ENCODE results near the gene SF3B3. TPM values are rescaled to one million over a fixed set of nuclear protein-coding genes. Genes with fewer than 3 reads are reported as not detected.
"Not testable (repeated sequence)": the region's sequence is repeated elsewhere in the genome, so short reads cannot be mapped to it uniquely, and the experiment has no call there.

The SF3B3 gene
- total RNA-seq, 1 experiment from 2014 or later = 403 TPM

DNA sequence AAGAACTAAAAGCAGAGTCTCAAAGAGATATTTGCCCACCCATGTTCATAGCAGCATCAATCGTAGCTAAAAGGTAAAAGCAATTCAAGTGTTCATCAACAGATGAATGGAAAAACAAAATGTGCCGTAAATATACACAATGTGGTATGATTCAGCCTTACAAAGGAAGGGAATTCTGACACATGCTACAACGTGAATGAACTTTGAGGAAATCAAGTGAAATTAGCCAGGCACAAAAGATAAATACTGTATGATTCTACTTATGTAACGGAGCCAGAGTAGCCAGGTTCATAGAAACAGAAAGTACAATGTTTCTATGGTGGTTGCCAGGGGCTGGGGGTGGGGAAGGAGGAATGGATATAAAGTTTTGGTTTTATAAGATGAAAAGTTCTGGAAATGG lies 64.9 kb downstream of the SF3B3 start:
- Histone ChIP-seq H3K79me2 (ENCODE audit: insufficient read depth, low read length) (no peaks in the 10 kb centered on the region), H3K27ac (ENCODE audit: low read depth, low read length) (no peak overlapping the region), H3K4me3 (replicated peaks in 1 of 2; ENCODE audit: low read depth in 1 of 2, low read length in 2 of 2) (no peak overlapping the region), H3K4me2 (ENCODE audit: low read length) (no peak overlapping the region), H4K20me1 (ENCODE audit: insufficient read depth) (no peaks in the 10 kb centered on the region), H3K4me1 (ENCODE audit: control insufficient read depth in 1 of 2, insufficient read depth in 2 of 2, low read length in 2 of 2) (no peaks in the 10 kb centered on the region), H3K27me3 (ENCODE audit: insufficient read depth, low read length) (no peaks in the 10 kb centered on the region), H3K36me3 (ENCODE audit: control insufficient read depth in 1 of 2, insufficient read depth in 2 of 2, low read length in 2 of 2) (no peaks in the 10 kb centered on the region), H3K9ac (ENCODE audit: low read length) (no peak overlapping the region), H2AFZ (ENCODE audit: low read depth, low read length, poor library complexity, severe bottlenecking) (no peak overlapping the region), H3K9me2 (ENCODE audit: insufficient read depth) (no peaks in the 10 kb centered on the region), H3K9me3 (ENCODE audit: control insufficient read depth in 1 of 2, insufficient read depth in 1 of 2, low read depth in 1 of 2, low read length in 2 of 2) (no peaks in the 10 kb centered on the region)
- ChIA-PET RAD21 (ENCODE audit: low non-redundant PET in 1 of 2, low total read pairs in 2 of 2, uncharacterized antibody in 2 of 2, unreplicated experiment in 2 of 2) (no interaction called here), POLR2A (no interaction called here), CTCF (no interaction called here)
- DNase-seq (ENCODE audit: low read depth, low spot score) (no peak), ATAC-seq (no peak)
- TF ChIP-seq RAD21 (IDR thresholded peaks at IDR 0.05; ENCODE audit: low read depth) (no peak), SIN3A (IDR thresholded peaks at IDR 0.05; ENCODE audit: low read depth) (no peak), YY1 (IDR thresholded peaks at IDR 0.05; ENCODE audit: extremely low read depth, insufficient replicate concordance, low read depth, low read length) (no peak), ELF1 (IDR thresholded peaks at IDR 0.05; ENCODE audit: borderline replicate concordance, low read depth) (no peak), TCF7L2 (IDR thresholded peaks at IDR 0.05; ENCODE audit: borderline replicate concordance, extremely low read depth, insufficient read depth, insufficient read length) (no peak), FOSL1 (IDR thresholded peaks at IDR 0.05; ENCODE audit: low read depth) (no peak), EZH2 (IDR thresholded peaks at IDR 0.05) (no peak), JUND (IDR thresholded peaks at IDR 0.05) (no peak)
- TF ChIP-seq, protein P1, sequence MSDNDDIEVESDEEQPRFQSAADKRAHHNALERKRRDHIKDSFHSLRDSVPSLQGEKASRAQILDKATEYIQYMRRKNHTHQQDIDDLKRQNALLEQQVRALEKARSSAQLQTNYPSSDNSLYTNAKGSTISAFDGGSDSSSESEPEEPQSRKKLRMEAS (IDR thresholded peaks at IDR 0.05) = no peak
- TF ChIP-seq, protein P2, sequence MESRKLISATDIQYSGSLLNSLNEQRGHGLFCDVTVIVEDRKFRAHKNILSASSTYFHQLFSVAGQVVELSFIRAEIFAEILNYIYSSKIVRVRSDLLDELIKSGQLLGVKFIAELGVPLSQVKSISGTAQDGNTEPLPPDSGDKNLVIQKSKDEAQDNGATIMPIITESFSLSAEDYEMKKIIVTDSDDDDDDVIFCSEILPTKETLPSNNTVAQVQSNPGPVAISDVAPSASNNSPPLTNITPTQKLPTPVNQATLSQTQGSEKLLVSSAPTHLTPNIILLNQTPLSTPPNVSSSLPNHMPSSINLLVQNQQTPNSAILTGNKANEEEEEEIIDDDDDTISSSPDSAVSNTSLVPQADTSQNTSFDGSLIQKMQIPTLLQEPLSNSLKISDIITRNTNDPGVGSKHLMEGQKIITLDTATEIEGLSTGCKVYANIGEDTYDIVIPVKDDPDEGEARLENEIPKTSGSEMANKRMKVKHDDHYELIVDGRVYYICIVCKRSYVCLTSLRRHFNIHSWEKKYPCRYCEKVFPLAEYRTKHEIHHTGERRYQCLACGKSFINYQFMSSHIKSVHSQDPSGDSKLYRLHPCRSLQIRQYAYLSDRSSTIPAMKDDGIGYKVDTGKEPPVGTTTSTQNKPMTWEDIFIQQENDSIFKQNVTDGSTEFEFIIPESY (IDR thresholded peaks at IDR 0.05; ENCODE audit: extremely low read depth, insufficient replicate concordance, low read length) = no peak
- intact Hi-C loops (cut with micrococcal nuclease) = no loop called here
- BruUV-seq (replicated peaks) = no TSS peak

DNA sequence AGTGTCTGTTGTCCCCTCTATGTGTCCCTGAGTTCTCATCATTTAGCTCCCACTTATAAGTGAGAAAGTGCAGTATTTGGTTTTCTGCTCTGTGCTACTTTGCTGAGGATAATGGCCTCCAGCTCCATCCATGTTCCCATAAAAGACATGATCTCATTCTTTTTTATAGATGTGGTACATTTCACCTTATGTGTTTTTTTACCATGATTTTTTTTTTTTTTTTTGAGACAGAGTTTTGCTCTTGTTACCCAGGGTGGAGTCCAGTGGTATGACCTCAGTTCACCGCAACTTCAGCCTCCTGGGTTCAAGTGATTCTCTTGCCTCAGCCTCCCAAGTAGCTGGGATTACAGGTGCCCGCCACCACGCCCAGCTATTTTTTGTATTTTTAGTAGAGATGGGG lies 65.8 kb downstream of the SF3B3 start:
- H3K4me1 ChIP-seq (ENCODE audit: control insufficient read depth in 1 of 2, insufficient read depth in 2 of 2, low read length in 2 of 2); H3K9ac ChIP-seq (ENCODE audit: low read length); H3K4me3 ChIP-seq (replicated peaks in 1 of 2; ENCODE audit: low read depth in 1 of 2, low read length in 2 of 2); DNase-seq (ENCODE audit: low read depth, low spot score); BruUV-seq (replicated peaks); ATAC-seq; intact Hi-C loops (cut with micrococcal nuclease); H3K27me3 ChIP-seq (ENCODE audit: insufficient read depth, low read length); H3K4me2 ChIP-seq (ENCODE audit: low read length); CTCF ChIA-PET; H3K36me3 ChIP-seq (ENCODE audit: control insufficient read depth in 1 of 2, insufficient read depth in 2 of 2, low read length in 2 of 2); H3K9me3 ChIP-seq (ENCODE audit: control insufficient read depth in 1 of 2, insufficient read depth in 1 of 2, low read depth in 1 of 2, low read length in 2 of 2); RAD21 ChIA-PET (ENCODE audit: low non-redundant PET in 1 of 2, low total read pairs in 2 of 2, uncharacterized antibody in 2 of 2, unreplicated experiment in 2 of 2); H3K79me2 ChIP-seq (ENCODE audit: insufficient read depth, low read length); H3K9me2 ChIP-seq (ENCODE audit: insufficient read depth); H4K20me1 ChIP-seq (ENCODE audit: insufficient read depth); H3K27ac ChIP-seq (ENCODE audit: low read depth, low read length); H2AFZ ChIP-seq (ENCODE audit: low read depth, low read length, poor library complexity, severe bottlenecking): not testable (repeated sequence)
- POLR2A ChIA-PET = interaction anchor here (0.9 kb wide), 1 partner anchor 15 kb away, joined by 3 read pairs; no protein-coding TSS in a partner anchor
